WTC11 (cell line): ENCODE measurements around the gene RAD23B. TPM values are rescaled to one million over a fixed set of nuclear protein-coding genes. Genes with fewer than 3 reads are reported as not detected.

Experiments used
- ATAC-seq: fragments of 200-7000 bp; cut with Tn5 transposase; 2 replicates; pipeline ENCODE4 v1.10.0; 2021; ENCODE audit warnings: mild to moderate bottlenecking, moderate library complexity
- CTCF ChIA-PET: fragments of 300-600 bp; sonication (Branson Sonifier 250); formaldehyde crosslinking; loops from one replicate; lab custom pipeline; 2021; ENCODE audit warnings: antibody characterized with exemption; lab: Charles Lee
- POLR2A ChIA-PET: fragments of 350-600 bp; sonication (Branson Sonifier 250); formaldehyde crosslinking; loops from one replicate; lab custom pipeline; 2021; ENCODE audit warnings: antibody characterized with exemption; lab: Charles Lee
- DNase-seq: peaks from one replicate; pipeline ENCODE4 v3.0.0; 2021; ENCODE audit warnings: low spot score
- H3K27ac Mint-ChIP-seq: 2 replicates; pipeline ENCODE4 v1.8.0; 2021; ENCODE audit warnings: mixed read lengths
- H3K27me3 Mint-ChIP-seq: 2 replicates; pipeline ENCODE4 v1.8.0; 2021; ENCODE audit warnings: low read depth, mild to moderate bottlenecking, moderate library complexity, mixed read lengths
- H3K36me3 Mint-ChIP-seq: 2 replicates; pipeline ENCODE4 v1.8.0; 2021; ENCODE audit warnings: mixed read lengths
- H3K4me1 Mint-ChIP-seq: 2 replicates; pipeline ENCODE4 v1.8.0; 2022; ENCODE audit warnings: mixed read lengths
- H3K4me3 Mint-ChIP-seq: 2 replicates; pipeline ENCODE4 v1.8.0; 2021; ENCODE audit warnings: mild to moderate bottlenecking, moderate library complexity, mixed read lengths
- H3K9me3 Mint-ChIP-seq: 2 replicates; pipeline ENCODE4 v1.8.0; 2021; ENCODE audit warnings: mixed read lengths
- ARID4B ChIP-seq: sonication (generic); formaldehyde crosslinking; IDR thresholded peaks from 2 replicates; pipeline ENCODE4 v1.8.0; 2023; ENCODE audit warnings: missing genetic modification reagents, mild to moderate bottlenecking, borderline replicate concordance
- E2F4 ChIP-seq: sonication (generic); formaldehyde crosslinking; IDR thresholded peaks from 2 replicates; pipeline ENCODE4 v1.8.1; 2022; ENCODE audit warnings: low read depth, mild to moderate bottlenecking, moderate library complexity, missing genetic modification reagents, borderline replicate concordance
- E2F5 ChIP-seq: sonication (generic); formaldehyde crosslinking; IDR thresholded peaks from 2 replicates; pipeline ENCODE4 v1.8.1; 2022; ENCODE audit warnings: mild to moderate bottlenecking, moderate library complexity, missing genetic modification reagents
- ETV6 ChIP-seq: sonication (generic); formaldehyde crosslinking; IDR thresholded peaks from 2 replicates; pipeline ENCODE4 v1.8.1; 2022; ENCODE audit warnings: mild to moderate bottlenecking, missing genetic modification reagents
- FOXK1 ChIP-seq: sonication (generic); formaldehyde crosslinking; IDR thresholded peaks from 2 replicates; pipeline ENCODE4 v1.8.0; 2022; ENCODE audit warnings: mild to moderate bottlenecking, moderate library complexity, missing genetic modification reagents
- KAT7 ChIP-seq: sonication (generic); formaldehyde crosslinking; IDR thresholded peaks from 2 replicates; pipeline ENCODE4 v1.8.1; 2023; ENCODE audit warnings: missing genetic modification reagents, mild to moderate bottlenecking, borderline replicate concordance
- MXD4 ChIP-seq: fragments of 250-450 bp; sonication (Bioruptor Pico); IDR thresholded peaks from 2 replicates; pipeline ENCODE4 v1.8.0; 2021; ENCODE audit warnings: mild to moderate bottlenecking, moderate library complexity, borderline replicate concordance
- NFATC4 ChIP-seq: fragments of 250-450 bp; sonication (Bioruptor Pico); IDR thresholded peaks from 2 replicates; pipeline ENCODE4 v1.9.0; 2021; ENCODE audit warnings: mild to moderate bottlenecking
- NR3C1 ChIP-seq: sonication (generic); formaldehyde crosslinking; conservative IDR thresholded peaks from 2 replicates; pipeline ENCODE4 v1.8.1; 2023; ENCODE audit warnings: low read depth, mild to moderate bottlenecking, missing genetic modification reagents
- TEAD4 ChIP-seq: sonication (generic); formaldehyde crosslinking; IDR thresholded peaks from 2 replicates; pipeline ENCODE4 v1.8.0; 2022; ENCODE audit warnings: mild to moderate bottlenecking, missing genetic modification reagents
- USF1 ChIP-seq: sonication (generic); formaldehyde crosslinking; IDR thresholded peaks from 2 replicates; pipeline ENCODE4 v1.8.0; 2022; ENCODE audit warnings: mild to moderate bottlenecking, missing genetic modification reagents
- ZBTB21 ChIP-seq: sonication (generic); formaldehyde crosslinking; IDR thresholded peaks from 2 replicates; pipeline ENCODE4 v1.8.1; 2023; ENCODE audit warnings: mild to moderate bottlenecking, missing genetic modification reagents, borderline replicate concordance
- ZNF121 ChIP-seq: sonication (generic); formaldehyde crosslinking; IDR thresholded peaks from 2 replicates; pipeline ENCODE4 v1.8.0; 2023; ENCODE audit warnings: missing genetic modification reagents
- ZNF138 ChIP-seq: sonication (generic); formaldehyde crosslinking; conservative IDR thresholded peaks from 2 replicates; pipeline ENCODE4 v1.8.1; 2022; ENCODE audit warnings: mild to moderate bottlenecking, moderate library complexity, missing genetic modification reagents
- ZNF281 ChIP-seq: sonication (generic); formaldehyde crosslinking; IDR thresholded peaks from 2 replicates; pipeline ENCODE4 v1.8.0; 2023; ENCODE audit warnings: mild to moderate bottlenecking, missing genetic modification reagents
- ZNF532 ChIP-seq: fragments of 250-450 bp; sonication (Bioruptor Pico); IDR thresholded peaks from 2 replicates; pipeline ENCODE4 v1.9.0; 2021; ENCODE audit warnings: mild to moderate bottlenecking, borderline replicate concordance
- total RNA-seq: library from RNA; stranded (reverse); gene quantifications from 3 replicates; pipeline ENCODE4 v1.2.3, GENCODE V29; 2021

Gene RAD23B
- total RNA-seq, 1 experiment from 2014 or later = 150 TPM

- TF ChIP-seq NFATC4 (no peak), FOXK1 (CRISPR knock-in tag) (no peak), E2F4 (no peak)
- TF ChIP-seq, all 79 proteins: peak for 0
Measured at GRCh38 chr9:107323836-107324585, 40.9 kb downstream of the RAD23B start (continued).

- no peaks in the 10 kb centered on the region for H3K9me3 Mint-ChIP-seq
- peaks cover 81% of the 10 kb centered on the region for H3K36me3 Mint-ChIP-seq
- DNase-seq (no peak), ATAC-seq (no peak)
- H3K4me1 Mint-ChIP-seq = peaks cover 8% of the 10 kb centered on the region; the same call in 1 of the 2 replicates
- H3K27me3 Mint-ChIP-seq = no peaks in the 10 kb centered on the region
- CTCF ChIA-PET = interaction anchor here (1.5 kb wide), 1 partner anchor 16 kb away, joined by 4 read pairs; no protein-coding TSS in a partner anchor
- H3K4me3 Mint-ChIP-seq = no peak overlapping the region
- POLR2A ChIA-PET = no interaction called here
- no peak for TF ChIP-seq NR3C1 (CRISPR knock-in tag)
- no peak for TF ChIP-seq ETV6 (CRISPR knock-in tag)
- TF ChIP-seq ZNF532 (CRISPR knock-in tag) = no peak
- TF ChIP-seq KAT7 (CRISPR knock-in tag) = no peak
- no peak for TF ChIP-seq ARID4B
- no peak for TF ChIP-seq MXD4 (CRISPR knock-in tag)
- TF ChIP-seq E2F5 (CRISPR knock-in tag) = no peak
- TF ChIP-seq ZNF138 (CRISPR knock-in tag) = no peak
- no peak for TF ChIP-seq ZNF121 (CRISPR knock-in tag)
- no peak for TF ChIP-seq E2F4
- no peak for TF ChIP-seq ZBTB21 (CRISPR knock-in tag)
- TF ChIP-seq USF1 (CRISPR knock-in tag) = no peak
- TF ChIP-seq ZNF281 (CRISPR knock-in tag) = no peak
- no peak for TF ChIP-seq TEAD4 (CRISPR knock-in tag)
- TF ChIP-seq, all 79 proteins: peak for 0
- H3K27ac Mint-ChIP-seq = peak overlapping the region; percentile 7; the same call in 1 of the 2 replicates
Measured at GRCh38 chr9:107325842-107326241, 42.8 kb downstream of the RAD23B start.
